Measurements from ENCODE around the gene EFHC2. TPM values are rescaled to one million over a fixed set of nuclear protein-coding genes. Genes with fewer than 3 reads are reported as not detected.

The EFHC2 gene
- polyA plus RNA-seq, 1 donor from 2014 or later: 0.22 TPM

DNA sequence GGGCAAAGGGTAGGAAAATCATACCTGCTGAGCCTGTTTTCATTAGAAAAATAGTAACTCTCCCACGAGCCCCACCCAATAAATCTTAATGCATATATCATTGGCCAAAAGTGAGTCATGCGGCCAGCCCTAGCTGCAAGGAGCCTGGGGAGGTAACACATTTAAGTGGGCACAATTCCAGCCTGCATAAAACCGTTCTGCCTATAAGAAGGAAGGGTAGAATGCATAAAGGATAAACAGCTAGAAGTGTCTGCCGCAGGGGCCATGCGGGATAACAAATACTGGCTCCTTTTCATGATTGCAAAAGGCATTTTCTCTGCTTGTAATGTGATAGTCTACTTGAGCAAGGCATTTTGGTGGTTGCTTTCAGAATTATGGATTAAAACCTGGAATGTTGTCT lies 37.1 kb downstream of the EFHC2 start:
- Histone ChIP-seq H3K27ac (ENCODE audit: low read length) (no peak overlapping the region), H4K20me1 (ENCODE audit: insufficient read depth) (no peaks in the 10 kb centered on the region), H3K4me3 (ENCODE audit: low read length) (no peak overlapping the region), H3F3A (ENCODE audit: insufficient read depth, low read length, poor library complexity, severe bottlenecking) (no peaks in the 10 kb centered on the region), H3K4me2 (ENCODE audit: low read length) (no peak overlapping the region), H2AFZ (ENCODE audit: low read depth, low read length) (no peak overlapping the region), H3K9me3 (ENCODE audit: low read length) (no peaks in the 10 kb centered on the region), H3K36me3 (ENCODE audit: insufficient read depth, low read length) (no peaks in the 10 kb centered on the region), H3K9ac (ENCODE audit: low read length) (no peak overlapping the region), H3K9me2 (ENCODE audit: insufficient read depth, low read length) (no peaks in the 10 kb centered on the region), H3K27me3 (ENCODE audit: insufficient read depth, low read depth, low read length) (no peaks in the 10 kb centered on the region), H3K79me2 (replicated peaks; ENCODE audit: insufficient read depth, low read length) (no peaks in the 10 kb centered on the region)
- no peak for TF ChIP-seq EP300 (conservative IDR thresholded peaks at IDR 0.05; ENCODE audit: poor library complexity, severe bottlenecking)
- TF ChIP-seq EZH2 (IDR thresholded peaks at IDR 0.05; ENCODE audit: borderline replicate concordance, insufficient read depth, low read length, poor library complexity, severe bottlenecking): no peak
- no peak for TF ChIP-seq TAF1 (IDR thresholded peaks at IDR 0.05; ENCODE audit: low read depth)
- TF ChIP-seq MXI1 (conservative IDR thresholded peaks at IDR 0.05; ENCODE audit: poor library complexity, severe bottlenecking): no peak
- TF ChIP-seq, protein P1, sequence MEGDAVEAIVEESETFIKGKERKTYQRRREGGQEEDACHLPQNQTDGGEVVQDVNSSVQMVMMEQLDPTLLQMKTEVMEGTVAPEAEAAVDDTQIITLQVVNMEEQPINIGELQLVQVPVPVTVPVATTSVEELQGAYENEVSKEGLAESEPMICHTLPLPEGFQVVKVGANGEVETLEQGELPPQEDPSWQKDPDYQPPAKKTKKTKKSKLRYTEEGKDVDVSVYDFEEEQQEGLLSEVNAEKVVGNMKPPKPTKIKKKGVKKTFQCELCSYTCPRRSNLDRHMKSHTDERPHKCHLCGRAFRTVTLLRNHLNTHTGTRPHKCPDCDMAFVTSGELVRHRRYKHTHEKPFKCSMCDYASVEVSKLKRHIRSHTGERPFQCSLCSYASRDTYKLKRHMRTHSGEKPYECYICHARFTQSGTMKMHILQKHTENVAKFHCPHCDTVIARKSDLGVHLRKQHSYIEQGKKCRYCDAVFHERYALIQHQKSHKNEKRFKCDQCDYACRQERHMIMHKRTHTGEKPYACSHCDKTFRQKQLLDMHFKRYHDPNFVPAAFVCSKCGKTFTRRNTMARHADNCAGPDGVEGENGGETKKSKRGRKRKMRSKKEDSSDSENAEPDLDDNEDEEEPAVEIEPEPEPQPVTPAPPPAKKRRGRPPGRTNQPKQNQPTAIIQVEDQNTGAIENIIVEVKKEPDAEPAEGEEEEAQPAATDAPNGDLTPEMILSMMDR (IDR thresholded peaks at IDR 0.05; ENCODE audit: poor library complexity, severe bottlenecking): no peak
- TF ChIP-seq POLR2AphosphoS5 (IDR thresholded peaks at IDR 0.05): no peak
- TF ChIP-seq SMC3 (conservative IDR thresholded peaks at IDR 0.05; ENCODE audit: poor library complexity): no peak
- TF ChIP-seq RAD21 (conservative IDR thresholded peaks at IDR 0.05): no peak

- no peaks in the 10 kb centered on the region for H3F3A ChIP-seq (ENCODE audit: insufficient read depth, low read length, poor library complexity, severe bottlenecking)
- no peak for TF ChIP-seq REST (IDR thresholded peaks at IDR 0.05; ENCODE audit: borderline replicate concordance)
- H4K20me1 ChIP-seq (ENCODE audit: insufficient read depth): no peaks in the 10 kb centered on the region
- H3K9me2 ChIP-seq (ENCODE audit: insufficient read depth, low read length): no peaks in the 10 kb centered on the region
- H3K9ac ChIP-seq (ENCODE audit: low read length): no peak overlapping the region
- H3K27me3 ChIP-seq (ENCODE audit: insufficient read depth, low read depth, low read length): no peaks in the 10 kb centered on the region
- H2AFZ ChIP-seq (ENCODE audit: low read depth, low read length): no peak overlapping the region
- H3K4me2 ChIP-seq (ENCODE audit: low read length): no peak overlapping the region
- H3K9me3 ChIP-seq (ENCODE audit: low read length): no peaks in the 10 kb centered on the region
- H3K36me3 ChIP-seq (ENCODE audit: insufficient read depth, low read length): no peaks in the 10 kb centered on the region
- no peak overlapping the region for H3K27ac ChIP-seq (ENCODE audit: low read length)
- no peaks in the 10 kb centered on the region for H3K79me2 ChIP-seq (replicated peaks; ENCODE audit: insufficient read depth, low read length)
- H3K4me3 ChIP-seq (ENCODE audit: low read length): no peak overlapping the region
Observed at GRCh38 chrX:44305921-44306320, 37.6 kb downstream of the EFHC2 start.

GRCh38 chrX:44303119-44303518 lies 40.4 kb downstream of the EFHC2 start:
- Histone ChIP-seq H2AFZ (ENCODE audit: low read depth, low read length) (no peak overlapping the region), H4K20me1 (ENCODE audit: insufficient read depth) (no peaks in the 10 kb centered on the region), H3K36me3 (ENCODE audit: insufficient read depth, low read length) (no peaks in the 10 kb centered on the region), H3K9me2 (ENCODE audit: insufficient read depth, low read length) (no peaks in the 10 kb centered on the region), H3K9ac (ENCODE audit: low read length) (no peak overlapping the region), H3K27ac (ENCODE audit: low read length) (no peak overlapping the region), H3K9me3 (ENCODE audit: low read length) (no peaks in the 10 kb centered on the region), H3F3A (ENCODE audit: insufficient read depth, low read length, poor library complexity, severe bottlenecking) (no peaks in the 10 kb centered on the region), H3K4me3 (ENCODE audit: low read length) (no peak overlapping the region), H3K4me2 (ENCODE audit: low read length) (no peak overlapping the region), H3K79me2 (replicated peaks; ENCODE audit: insufficient read depth, low read length) (no peaks in the 10 kb centered on the region), H3K27me3 (ENCODE audit: insufficient read depth, low read depth, low read length) (no peaks in the 10 kb centered on the region)
- TF ChIP-seq REST (IDR thresholded peaks at IDR 0.05; ENCODE audit: borderline replicate concordance) (no peak), RAD21 (conservative IDR thresholded peaks at IDR 0.05) (no peak), SMC3 (conservative IDR thresholded peaks at IDR 0.05; ENCODE audit: poor library complexity) (no peak), POLR2AphosphoS5 (IDR thresholded peaks at IDR 0.05) (no peak)
